ENCODE results near the gene SPSB2. TPM values are rescaled to one million over a fixed set of nuclear protein-coding genes. Genes with fewer than 3 reads are reported as not detected.
"Not testable (repeated sequence)": the region's sequence is repeated elsewhere in the genome, so short reads cannot be mapped to it uniquely, and the experiment has no call there.

SPSB2 gene
- total RNA-seq, 1 donor = 8.0 TPM

GRCh38 chr12:6867413-6868210, 5.5 kb downstream of the SPSB2 start, which contains the start of gene TPI1:
TSS of gene TPI1 (plus strand) at chr12:6867531. CDS start at chr12:6867567, 36 bp downstream.
- H3K4me3 ChIP-seq (ENCODE audit: low read depth, low read length) = peak within 1 kb of the TSS; percentile 91
- no peak for TF ChIP-seq CTCF (IDR thresholded peaks at IDR 0.05; ENCODE audit: insufficient read depth, low read length)
- peak; percentile 80 for DNase-seq (ENCODE audit: low read depth)

- no peak for TF ChIP-seq CTCF (IDR thresholded peaks at IDR 0.05; ENCODE audit: insufficient read depth, low read length)
- peak overlapping the region; percentile 70 for H3K4me3 ChIP-seq (ENCODE audit: low read depth, low read length)
- DNase-seq (ENCODE audit: low read depth) = no peak
These were observed 6.1 kb downstream of the SPSB2 start for GRCh38 chr12:6866920-6867412.

- DNase-seq (ENCODE audit: low read depth) = no peak
- H3K4me3 ChIP-seq (ENCODE audit: low read depth, low read length) = peak overlapping the region; percentile 70
- no peak for TF ChIP-seq CTCF (IDR thresholded peaks at IDR 0.05; ENCODE audit: insufficient read depth, low read length)
These were observed 6.8 kb downstream of the SPSB2 start for GRCh38 chr12:6866163-6866919.

GRCh38 chr12:6865307-6865706, 7.8 kb downstream of the SPSB2 start:
- DNase-seq (ENCODE audit: low read depth); H3K4me3 ChIP-seq (ENCODE audit: low read depth, low read length): not testable (repeated sequence)

- no peak for DNase-seq (ENCODE audit: low read depth)
- no peak for TF ChIP-seq CTCF (IDR thresholded peaks at IDR 0.05; ENCODE audit: insufficient read depth, low read length)
- no peak overlapping the region for H3K4me3 ChIP-seq (ENCODE audit: low read depth, low read length)
These were observed 9.3 kb downstream of the SPSB2 start for GRCh38 chr12:6863586-6864321.

GRCh38 chr12:6863033-6863432, 10.1 kb downstream of the SPSB2 start:
- H3K4me3 ChIP-seq (ENCODE audit: low read depth, low read length) = no peak overlapping the region
- TF ChIP-seq CTCF (IDR thresholded peaks at IDR 0.05; ENCODE audit: insufficient read depth, low read length) = no peak
- no peak for DNase-seq (ENCODE audit: low read depth)
